ENCODE measurements around the gene KIRREL1. TPM values are rescaled to one million over a fixed set of nuclear protein-coding genes. Genes with fewer than 3 reads are reported as not detected.

KIRREL1 gene
- total RNA-seq, 2 donors from 2014 or later = 0.08 TPM; not detected in 1

DNA sequence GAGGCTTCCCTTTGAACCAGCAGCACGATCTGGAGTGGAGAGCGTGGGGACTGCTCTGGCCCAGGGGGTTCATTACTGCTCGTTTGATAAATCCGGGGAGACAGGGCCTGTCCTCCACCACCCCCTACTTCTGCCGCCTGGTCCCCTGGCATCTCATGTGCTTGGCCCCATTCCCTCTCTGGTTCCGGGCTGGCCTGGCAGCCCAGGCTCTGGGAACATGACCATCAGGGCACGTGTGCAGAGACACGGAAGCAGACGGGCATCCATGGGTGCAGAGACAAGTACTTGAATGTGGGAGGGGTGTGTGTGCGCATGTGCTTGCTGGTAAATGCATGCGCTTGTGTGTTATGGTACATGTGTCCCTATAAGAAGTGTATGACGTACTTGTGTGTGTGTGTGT lies 75.5 kb downstream of the KIRREL1 start:
- no peaks in the 10 kb centered on the region for H3K36me3 Mint-ChIP-seq
- H3K9me3 Mint-ChIP-seq = no peaks in the 10 kb centered on the region
- ATAC-seq (no peak), DNase-seq (ENCODE audit: low spot score in 2 of 2) (no peak)
- no peak overlapping the region for H3K27ac Mint-ChIP-seq

DNA sequence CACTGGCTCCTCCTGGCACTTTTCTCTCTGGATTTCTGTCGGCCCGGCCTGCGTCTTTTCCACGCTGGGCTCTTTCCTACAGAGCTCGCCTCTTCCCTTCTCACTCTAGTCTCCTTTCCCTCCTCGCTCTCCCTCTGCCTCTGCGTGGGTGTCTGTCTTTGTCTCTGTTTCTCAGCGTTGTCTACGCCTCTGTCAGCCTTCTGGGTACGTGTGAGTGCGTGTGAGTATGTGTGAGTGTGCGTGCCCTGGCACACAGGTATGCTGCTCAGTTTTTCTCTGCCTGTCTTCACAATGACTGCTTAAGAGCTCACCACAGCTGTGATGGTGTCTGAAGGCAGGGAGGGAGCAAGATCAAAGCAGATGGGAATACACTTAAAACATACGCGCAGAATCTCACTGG lies 77.7 kb downstream of the KIRREL1 start:
- no peak for ATAC-seq
- Mint-ChIP-seq H3K36me3 (no peaks in the 10 kb centered on the region), H3K27ac (no peak overlapping the region)

DNA sequence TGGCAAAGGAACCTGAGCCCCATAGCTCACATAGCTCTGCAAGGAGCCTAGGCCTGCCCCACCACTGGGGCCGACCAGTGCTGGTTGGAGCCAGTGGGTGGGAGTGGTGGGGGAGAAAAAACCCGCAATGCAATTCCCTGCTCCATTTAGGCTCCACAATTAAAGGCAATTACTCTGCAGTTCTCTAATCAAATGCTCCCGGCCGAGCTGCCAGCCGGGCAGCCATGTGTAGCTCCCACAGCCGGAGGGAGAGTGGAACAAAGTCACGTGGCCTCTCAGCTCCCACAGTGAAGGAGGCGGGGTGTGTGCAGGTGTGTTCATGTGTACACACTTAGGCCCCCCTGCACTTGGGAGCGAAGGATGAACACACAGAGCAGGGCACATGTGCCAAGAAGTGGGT lies 81.6 kb downstream of the KIRREL1 start:
- no peak overlapping the region for H3K27ac Mint-ChIP-seq
- ATAC-seq (no peak), DNase-seq (ENCODE audit: low spot score in 2 of 2) (no peak)
- no peaks in the 10 kb centered on the region for H3K9me3 Mint-ChIP-seq
- no peaks in the 10 kb centered on the region for H3K36me3 Mint-ChIP-seq

More for the DNA sequence above, 77.7 kb downstream of the KIRREL1 start:
- no peaks in the 10 kb centered on the region for H3K9me3 Mint-ChIP-seq
- no peak for DNase-seq (ENCODE audit: low spot score in 2 of 2)

DNA sequence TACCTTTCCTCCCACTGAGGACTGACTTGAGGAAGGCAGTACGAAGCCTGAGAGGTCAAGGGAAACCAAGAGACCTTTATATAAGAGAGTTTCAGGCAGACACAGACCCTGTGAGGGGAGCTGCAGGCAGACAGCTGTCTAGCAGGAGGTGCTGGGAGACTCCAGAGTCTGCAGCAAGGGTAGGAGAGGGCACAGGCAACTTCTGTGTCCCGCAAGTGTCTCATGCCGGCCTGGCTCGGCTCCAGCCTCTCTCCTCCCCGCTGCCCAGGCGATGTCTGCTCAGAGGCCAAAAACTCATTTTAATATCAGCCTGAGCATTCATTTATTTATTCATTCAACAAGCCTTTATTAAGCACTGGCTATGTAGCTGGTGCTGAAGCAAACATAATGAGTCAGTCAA lies 83.0 kb downstream of the KIRREL1 start:
- Mint-ChIP-seq H3K9me3 (no peaks in the 10 kb centered on the region), H3K36me3 (no peaks in the 10 kb centered on the region), H3K27ac (no peak overlapping the region)
- ATAC-seq (no peak), DNase-seq (ENCODE audit: low spot score in 2 of 2) (no peak)

DNA sequence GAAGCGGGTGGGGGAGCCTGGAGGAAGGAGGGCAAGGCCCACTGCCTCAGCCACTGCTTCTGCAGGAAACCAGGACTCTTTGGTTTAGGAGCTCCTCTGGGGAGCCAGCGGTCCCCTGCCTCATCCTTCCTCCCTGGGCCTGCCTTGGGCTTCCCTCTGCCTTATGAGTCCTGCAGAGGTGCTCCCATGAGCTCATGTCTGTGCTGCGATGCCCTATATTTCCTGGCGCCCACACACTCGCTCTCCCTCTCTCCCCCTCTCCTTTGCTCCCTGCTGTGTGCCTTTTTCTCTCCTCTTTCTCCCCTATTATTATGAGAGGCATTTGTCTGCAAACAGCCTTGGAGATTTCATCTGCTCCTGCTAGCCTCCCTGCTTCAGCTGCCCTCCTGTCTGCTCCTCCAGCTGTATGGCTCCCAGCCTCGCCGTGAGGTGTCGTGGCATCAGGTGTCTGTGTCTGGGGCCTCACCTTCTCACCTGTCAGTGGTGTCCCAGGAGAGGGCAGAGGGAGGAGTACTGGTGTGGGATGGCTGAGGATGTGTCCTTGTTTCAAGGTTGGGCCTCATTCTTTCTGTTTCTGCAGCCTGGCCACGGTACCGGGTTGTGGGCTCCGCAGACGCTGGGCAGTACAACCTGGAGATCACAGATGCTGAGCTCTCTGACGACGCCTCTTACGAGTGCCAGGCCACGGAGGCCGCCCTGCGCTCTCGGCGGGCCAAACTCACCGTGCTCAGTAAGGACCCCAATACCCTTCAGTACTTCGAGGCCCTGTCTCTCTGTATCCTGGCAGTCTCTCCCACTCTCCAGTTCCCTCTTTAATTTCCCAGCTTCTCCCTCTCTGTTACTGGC lies 84.2 kb downstream of the KIRREL1 start:
- Mint-ChIP-seq H3K36me3 (no peaks in the 10 kb centered on the region), H3K9me3 (no peaks in the 10 kb centered on the region), H3K27ac (no peak overlapping the region)
- no peak for DNase-seq (ENCODE audit: low spot score in 2 of 2)
- ATAC-seq = no peak

DNA sequence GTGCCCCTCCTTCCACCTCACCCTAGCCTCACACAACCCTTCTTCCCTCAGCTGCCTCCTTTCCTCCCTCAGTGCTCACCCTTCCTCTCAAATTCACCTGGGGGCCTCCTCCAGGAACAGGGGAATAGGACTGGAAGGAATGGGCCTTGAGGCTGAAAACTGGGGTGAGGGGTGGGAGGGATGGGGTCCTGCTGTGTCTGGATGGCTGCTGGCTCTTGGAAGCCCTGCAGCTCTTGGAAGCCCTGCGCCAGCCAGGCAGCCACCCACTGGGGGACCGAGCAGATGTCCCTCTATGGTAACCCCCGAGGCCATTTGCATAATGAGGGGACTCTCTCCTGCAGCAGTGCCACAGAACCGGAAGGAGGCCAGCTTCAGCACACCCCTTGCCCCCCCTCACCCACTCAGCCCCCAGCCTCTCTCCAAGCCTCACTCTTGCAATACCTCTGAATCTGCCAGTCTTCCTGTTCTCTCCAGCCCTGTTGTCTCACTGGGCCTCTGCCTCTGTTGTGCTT lies 85.2 kb downstream of the KIRREL1 start:
- DNase-seq (ENCODE audit: low spot score in 2 of 2) (no peak), ATAC-seq (no peak)
- Mint-ChIP-seq H3K36me3 (no peaks in the 10 kb centered on the region), H3K9me3 (no peaks in the 10 kb centered on the region), H3K27ac (no peak overlapping the region)

DNA sequence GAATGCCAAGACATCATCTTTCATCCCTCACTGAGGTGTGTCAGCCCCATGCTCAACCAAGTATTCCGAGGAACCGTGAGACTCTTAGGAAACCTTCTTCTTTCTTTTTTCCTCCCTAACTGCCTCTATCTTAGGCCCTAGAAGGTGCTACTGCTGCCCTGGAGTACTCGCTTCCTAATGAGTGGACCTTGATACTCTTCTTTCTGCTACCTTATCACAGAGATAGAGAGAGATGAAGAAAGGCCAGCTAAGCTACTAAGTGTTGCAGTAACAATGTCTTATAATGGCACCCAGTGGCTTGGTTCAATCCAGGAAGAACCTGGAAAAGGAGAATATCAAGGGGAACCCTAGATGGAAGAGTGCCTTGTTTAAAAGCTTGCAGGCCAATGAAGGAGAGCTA lies 86.6 kb downstream of the KIRREL1 start:
- ATAC-seq (no peak), DNase-seq (ENCODE audit: low spot score in 2 of 2) (no peak)
- H3K36me3 Mint-ChIP-seq = no peaks in the 10 kb centered on the region
- H3K9me3 Mint-ChIP-seq = no peaks in the 10 kb centered on the region
- no peak overlapping the region for H3K27ac Mint-ChIP-seq

DNA sequence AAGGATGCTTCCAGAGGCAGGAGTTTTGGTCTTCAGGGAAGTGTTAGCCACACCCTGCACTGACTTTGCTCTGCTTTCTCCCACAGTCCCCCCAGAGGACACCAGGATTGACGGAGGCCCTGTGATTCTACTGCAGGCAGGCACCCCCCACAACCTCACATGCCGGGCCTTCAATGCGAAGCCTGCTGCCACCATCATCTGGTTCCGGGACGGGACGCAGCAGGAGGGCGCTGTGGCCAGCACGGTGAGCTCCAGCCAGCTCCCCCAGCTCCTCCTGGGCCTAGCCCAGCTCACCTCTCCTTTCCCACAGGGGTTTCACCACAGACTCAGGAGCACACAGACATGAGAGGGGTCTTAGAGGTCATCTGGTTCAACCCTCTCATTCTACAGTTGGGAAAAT lies 90.9 kb downstream of the KIRREL1 start:
- DNase-seq (ENCODE audit: low spot score in 2 of 2) (no peak), ATAC-seq (no peak)
- Mint-ChIP-seq H3K27ac (no peak overlapping the region), H3K36me3 (no peaks in the 10 kb centered on the region), H3K9me3 (no peaks in the 10 kb centered on the region)

DNA sequence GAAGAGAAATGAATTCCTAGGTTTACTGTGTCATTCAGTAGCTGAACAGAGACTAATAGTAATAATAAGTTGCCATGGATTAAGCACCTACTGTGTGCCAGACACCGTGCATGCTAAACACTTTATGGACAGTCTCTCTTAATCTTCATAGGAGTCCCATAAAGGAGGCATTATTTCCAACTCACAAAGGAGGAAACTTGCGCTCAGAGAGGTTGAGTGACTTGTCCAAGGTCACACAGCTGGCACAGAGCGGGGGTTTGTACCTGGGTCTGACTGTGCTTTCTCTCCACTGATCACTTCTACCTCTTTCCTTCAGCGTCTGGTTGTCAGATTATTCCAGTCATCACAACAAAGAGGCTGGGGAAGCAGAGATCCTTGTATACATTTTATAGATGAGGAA lies 91.3 kb downstream of the KIRREL1 start:
- no peaks in the 10 kb centered on the region for H3K9me3 Mint-ChIP-seq
- no peak overlapping the region for H3K27ac Mint-ChIP-seq
- ATAC-seq (no peak), DNase-seq (ENCODE audit: low spot score in 2 of 2) (no peak)
- H3K36me3 Mint-ChIP-seq = no peaks in the 10 kb centered on the region

DNA sequence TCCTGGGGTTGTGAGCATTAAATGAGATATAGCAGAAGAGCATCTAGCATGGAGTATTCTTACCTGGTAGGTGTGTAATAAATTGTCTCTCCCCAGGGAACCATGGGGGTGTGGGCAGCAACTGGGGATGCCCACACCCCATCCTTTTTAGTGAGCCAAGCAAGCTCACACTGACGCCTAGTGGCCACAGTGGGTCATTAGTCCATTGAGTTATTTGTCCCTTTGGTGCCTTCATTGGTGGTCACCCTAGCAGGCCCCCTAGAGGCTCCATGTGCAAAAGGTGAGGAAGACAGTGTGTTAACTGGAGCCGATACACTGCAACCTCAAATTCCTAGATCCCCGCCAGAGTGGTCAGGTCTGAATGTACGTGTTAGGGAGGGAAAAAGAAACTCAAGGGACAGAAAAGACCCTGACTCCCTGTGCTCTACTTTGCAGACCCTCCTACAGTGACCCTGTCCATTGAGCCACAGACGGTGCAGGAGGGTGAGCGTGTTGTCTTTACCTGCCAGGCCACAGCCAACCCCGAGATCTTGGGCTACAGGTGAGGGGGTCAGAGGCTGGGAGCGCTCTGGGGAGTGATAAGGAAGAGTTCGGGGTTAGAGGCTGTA lies 94.0 kb downstream of the KIRREL1 start:
- DNase-seq (ENCODE audit: low spot score in 2 of 2) = peak in 1 of 2 donors; percentile 30
- H3K36me3 Mint-ChIP-seq = no peaks in the 10 kb centered on the region
- peak; percentile 51 to 64 for ATAC-seq
- H3K9me3 Mint-ChIP-seq = no peaks in the 10 kb centered on the region
- H3K27ac Mint-ChIP-seq = no peak overlapping the region

DNA sequence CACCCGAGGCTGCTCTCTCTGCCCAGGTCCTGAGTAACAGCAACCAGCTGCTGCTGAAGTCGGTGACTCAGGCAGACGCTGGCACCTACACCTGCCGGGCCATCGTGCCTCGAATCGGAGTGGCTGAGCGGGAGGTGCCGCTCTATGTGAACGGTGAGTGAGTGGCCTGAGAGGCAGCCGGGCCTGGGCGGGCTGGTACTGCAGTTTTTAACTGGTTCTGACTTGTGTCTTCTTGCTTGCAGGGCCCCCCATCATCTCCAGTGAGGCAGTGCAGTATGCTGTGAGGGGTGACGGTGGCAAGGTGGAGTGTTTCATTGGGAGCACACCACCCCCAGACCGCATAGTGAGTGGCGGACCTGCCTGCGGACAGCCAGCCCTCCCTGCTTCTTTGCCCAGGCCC lies 96.0 kb downstream of the KIRREL1 start:
- H3K36me3 Mint-ChIP-seq = no peaks in the 10 kb centered on the region
- no peaks in the 10 kb centered on the region for H3K9me3 Mint-ChIP-seq
- ATAC-seq = no peak
- no peak overlapping the region for H3K27ac Mint-ChIP-seq
- DNase-seq (ENCODE audit: low spot score in 2 of 2) = no peak

DNA sequence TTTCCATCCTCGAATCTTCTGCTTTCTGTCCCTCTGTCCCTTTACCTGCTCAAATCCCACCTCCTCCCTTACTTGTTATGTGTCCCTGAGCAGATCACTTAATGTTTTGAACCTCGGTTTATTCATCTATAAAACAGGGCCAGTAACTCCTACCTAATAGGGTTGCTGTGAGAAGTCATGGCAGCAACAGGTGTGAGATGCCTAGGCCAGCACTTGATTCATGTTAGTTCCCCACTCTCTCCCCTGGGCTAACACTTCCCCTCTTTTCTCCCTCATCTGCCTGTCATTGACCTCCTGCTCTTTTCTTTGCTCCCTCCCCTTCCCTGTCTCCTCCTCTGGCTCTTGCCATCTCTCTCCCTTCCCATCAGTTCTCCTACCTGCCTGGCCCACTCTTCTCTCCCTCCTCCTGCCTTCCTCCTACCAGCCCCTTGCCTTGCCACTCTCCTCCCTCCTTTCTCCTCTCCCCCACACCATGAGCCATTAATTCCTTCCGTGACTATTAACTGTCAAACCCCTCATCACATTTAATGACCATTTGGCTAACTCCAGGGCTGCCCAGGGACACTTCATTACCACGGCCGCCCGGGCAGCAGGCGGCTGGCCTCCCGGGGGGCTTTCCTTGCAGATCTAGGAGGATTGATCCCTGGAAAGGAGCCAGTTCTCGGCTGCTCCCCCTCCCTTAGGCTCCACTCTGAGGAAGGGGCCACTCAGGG lies 96.6 kb downstream of the KIRREL1 start:
- ATAC-seq (no peak), DNase-seq (ENCODE audit: low spot score in 2 of 2) (no peak)
- Mint-ChIP-seq H3K27ac (no peak overlapping the region), H3K9me3 (no peaks in the 10 kb centered on the region), H3K36me3 (no peaks in the 10 kb centered on the region)

DNA sequence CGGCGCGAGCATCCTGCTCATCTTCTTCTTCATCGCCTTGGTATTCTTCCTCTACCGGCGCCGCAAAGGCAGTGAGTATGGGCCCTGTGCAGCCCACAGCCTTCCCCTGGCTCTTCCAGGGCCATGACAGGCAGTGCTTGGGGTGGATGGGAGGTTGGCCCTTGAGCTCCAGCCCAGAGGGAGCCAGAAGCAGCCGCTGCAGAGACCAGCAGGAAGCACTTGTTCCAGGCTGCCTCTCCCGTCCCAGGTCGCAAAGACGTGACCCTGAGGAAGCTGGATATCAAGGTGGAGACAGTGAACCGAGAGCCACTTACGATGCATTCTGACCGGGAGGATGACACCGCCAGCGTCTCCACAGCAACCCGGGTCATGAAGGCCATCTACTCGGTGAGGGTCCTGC lies 99.9 kb downstream of the KIRREL1 start:
- Mint-ChIP-seq H3K36me3 (no peaks in the 10 kb centered on the region), H3K27ac (no peak overlapping the region), H3K9me3 (no peaks in the 10 kb centered on the region)
- ATAC-seq (no peak), DNase-seq (ENCODE audit: low spot score in 2 of 2) (no peak)

DNA sequence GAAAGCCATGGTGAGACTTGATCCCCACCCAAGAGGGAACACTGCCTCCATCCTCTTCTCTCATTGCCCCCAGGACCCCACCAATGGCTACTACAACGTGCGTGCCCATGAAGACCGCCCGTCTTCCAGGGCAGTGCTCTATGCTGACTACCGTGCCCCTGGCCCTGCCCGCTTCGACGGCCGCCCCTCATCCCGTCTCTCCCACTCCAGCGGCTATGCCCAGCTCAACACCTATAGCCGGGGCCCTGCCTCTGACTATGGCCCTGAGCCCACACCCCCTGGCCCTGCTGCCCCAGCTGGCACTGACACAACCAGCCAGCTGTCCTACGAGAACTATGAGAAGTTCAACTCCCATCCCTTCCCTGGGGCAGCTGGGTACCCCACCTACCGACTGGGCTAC lies 101.1 kb downstream of the KIRREL1 start:
- no peaks in the 10 kb centered on the region for H3K36me3 Mint-ChIP-seq
- H3K9me3 Mint-ChIP-seq = no peaks in the 10 kb centered on the region
- no peak overlapping the region for H3K27ac Mint-ChIP-seq
- DNase-seq (ENCODE audit: low spot score in 2 of 2) (no peak), ATAC-seq (no peak)

DNA sequence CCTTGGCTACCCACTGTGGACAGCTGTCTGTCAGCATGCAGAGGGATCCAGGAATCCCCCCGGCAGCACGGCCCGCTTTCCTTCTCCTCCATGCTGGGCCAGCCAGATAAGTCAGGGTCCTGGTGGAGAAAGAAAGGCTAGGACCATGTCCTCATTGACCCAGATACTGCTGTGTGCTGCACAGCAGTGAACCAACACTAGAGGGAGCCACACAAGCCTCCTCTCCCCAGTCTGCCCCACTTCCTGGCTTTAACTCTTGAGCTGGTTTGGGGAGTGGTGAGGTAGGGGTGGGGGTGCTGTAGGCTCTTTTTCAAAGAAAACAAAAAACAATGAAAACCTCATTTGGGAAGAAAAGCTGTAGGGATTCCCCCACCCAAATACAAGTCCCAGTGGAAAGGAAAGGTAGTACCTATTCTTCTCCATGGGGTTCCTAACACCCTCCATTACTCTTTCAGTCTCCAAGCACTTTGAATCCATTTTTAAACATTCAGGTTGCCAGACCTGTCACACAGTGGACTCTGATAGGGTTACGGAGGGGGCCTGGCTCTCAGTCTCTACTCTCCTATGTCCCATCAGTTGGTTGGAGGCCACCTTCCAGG lies 102.4 kb downstream of the KIRREL1 start:
- H3K36me3 Mint-ChIP-seq = no peaks in the 10 kb centered on the region
- DNase-seq (ENCODE audit: low spot score in 2 of 2) = peak in 1 of 2 donors; percentile 40
- H3K27ac Mint-ChIP-seq = no peak overlapping the region
- peak; percentile 80 to 85 for ATAC-seq
- H3K9me3 Mint-ChIP-seq = no peaks in the 10 kb centered on the region

DNA sequence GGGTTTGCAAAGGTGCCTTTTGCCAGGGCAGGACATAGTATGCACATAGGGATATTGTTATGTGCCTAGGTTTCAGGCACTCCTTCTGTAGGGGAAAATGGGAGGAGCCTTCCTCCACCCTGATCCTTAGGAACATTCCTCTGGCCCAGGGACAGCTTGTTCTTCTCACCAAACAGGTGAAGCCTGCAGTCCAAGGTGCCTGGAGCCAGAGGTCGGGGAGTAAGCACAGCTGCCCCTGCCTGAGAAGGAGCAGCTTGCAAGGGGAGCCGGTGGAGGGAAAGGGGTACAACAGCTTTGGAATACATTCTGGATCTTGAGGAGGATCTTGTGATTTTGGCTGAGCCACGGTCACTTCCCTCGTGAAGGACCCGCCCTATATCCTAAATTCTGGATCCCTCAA lies 104.8 kb downstream of the KIRREL1 start:
- DNase-seq (ENCODE audit: low spot score in 2 of 2) (no peak), ATAC-seq (no peak)
- Mint-ChIP-seq H3K36me3 (no peaks in the 10 kb centered on the region), H3K9me3 (no peaks in the 10 kb centered on the region), H3K27ac (no peak overlapping the region)

DNA sequence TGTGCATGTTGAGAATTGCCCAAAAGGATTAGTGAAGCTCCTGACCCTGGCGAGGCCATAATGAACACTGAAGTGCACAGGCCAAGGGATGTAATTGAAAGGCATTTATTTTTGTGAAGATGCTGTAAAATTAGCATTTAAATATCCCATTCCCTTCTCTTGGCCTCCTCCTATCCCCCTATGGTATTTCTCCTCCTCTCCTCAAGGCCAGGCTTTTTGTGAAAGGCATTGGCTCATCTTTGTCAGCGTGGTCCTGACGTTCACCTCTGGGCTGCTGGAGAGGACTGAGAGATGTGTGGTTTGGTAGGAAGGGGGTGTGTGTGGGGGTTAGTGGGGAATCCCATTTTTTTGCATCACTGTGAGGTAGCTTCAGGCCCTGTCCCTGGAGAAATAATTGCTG lies 105.7 kb downstream of the KIRREL1 start:
- Mint-ChIP-seq H3K27ac (no peak overlapping the region), H3K36me3 (no peaks in the 10 kb centered on the region), H3K9me3 (no peaks in the 10 kb centered on the region)
- no peak for ATAC-seq
- DNase-seq (ENCODE audit: low spot score in 2 of 2) = no peak
